HL-60/S4 treated with phorbol 12-myristate 13-acetate at 8.2 ng/mL for 4 days and 3 days (cell line): ENCODE data around the gene DNAH3.
"Not testable (repeated sequence)": the region's sequence is repeated elsewhere in the genome, so short reads cannot be mapped to it uniquely, and the experiment has no call there.

Experiments
- in situ Hi-C: fragments of 300-500 bp; cut with MboI; formaldehyde crosslinking; loops from 2 replicates; pipeline ENCODE4 v1.15.0; 2022; ENCODE audit warnings: low sequenced_read_pairs

Gene DNAH3

GRCh38 chr16:21130811-21131210 lies 19.8 kb downstream of the DNAH3 start:
- in situ Hi-C loops, result no loop called here

GRCh38 chr16:21128991-21129390 lies 21.7 kb downstream of the DNAH3 start:
- in situ Hi-C loops, result no loop called here

GRCh38 chr16:21126518-21126917 lies 24.1 kb downstream of the DNAH3 start:
- in situ Hi-C loops, result no loop called here

- in situ Hi-C loops, result no loop called here
These were observed 25.5 kb downstream of the DNAH3 start for GRCh38 chr16:21125191-21125590.

DNA sequence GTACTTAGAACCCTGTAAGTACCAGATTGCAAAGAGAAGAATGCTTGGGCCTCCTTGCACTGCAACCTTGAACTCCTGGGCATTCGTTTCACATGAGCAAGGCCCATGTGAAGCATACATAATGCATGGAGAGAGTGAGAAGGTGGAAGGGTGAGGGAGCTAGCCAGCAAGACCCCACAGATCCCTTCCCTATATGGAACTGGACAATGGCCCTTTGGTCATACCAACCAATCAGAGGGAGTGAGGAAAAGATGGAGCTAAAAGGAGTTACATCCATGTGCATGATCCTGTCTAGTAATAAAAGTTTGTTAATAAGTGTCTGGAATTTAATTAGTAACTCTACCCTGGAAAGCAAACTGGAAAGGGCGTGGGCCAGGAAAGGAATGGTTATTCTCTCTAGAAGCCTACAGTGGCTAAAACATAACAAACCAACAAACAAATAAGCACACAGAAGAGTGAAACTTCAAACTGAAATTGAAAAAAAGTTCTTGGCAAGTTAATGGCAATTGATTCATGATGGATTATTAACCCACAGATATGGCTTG lies 29.6 kb downstream of the DNAH3 start:
- in situ Hi-C loops, result no loop called here

DNA sequence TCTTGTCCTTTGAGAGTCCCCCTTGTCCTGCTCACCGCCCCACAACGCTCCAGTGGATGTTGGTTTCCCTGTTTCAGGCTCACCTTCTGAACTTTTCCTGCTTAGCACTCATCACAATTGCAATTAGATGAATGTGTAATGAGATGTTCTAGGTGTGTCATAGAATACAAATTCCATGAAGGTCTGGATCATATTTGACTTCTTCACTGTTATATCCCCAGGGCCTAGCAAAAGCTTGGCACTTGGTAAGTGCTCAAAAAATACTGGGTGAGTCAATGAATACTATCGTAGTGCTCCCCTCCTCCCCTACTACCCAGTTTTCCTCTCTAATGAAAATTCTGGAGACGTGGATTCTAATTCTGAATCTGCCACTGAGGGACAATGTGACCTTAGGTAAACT lies 33.1 kb downstream of the DNAH3 start:
- in situ Hi-C loops, result no loop called here

GRCh38 chr16:21116148-21116693 lies 34.4 kb downstream of the DNAH3 start:
- in situ Hi-C loops, result no loop called here

DNA sequence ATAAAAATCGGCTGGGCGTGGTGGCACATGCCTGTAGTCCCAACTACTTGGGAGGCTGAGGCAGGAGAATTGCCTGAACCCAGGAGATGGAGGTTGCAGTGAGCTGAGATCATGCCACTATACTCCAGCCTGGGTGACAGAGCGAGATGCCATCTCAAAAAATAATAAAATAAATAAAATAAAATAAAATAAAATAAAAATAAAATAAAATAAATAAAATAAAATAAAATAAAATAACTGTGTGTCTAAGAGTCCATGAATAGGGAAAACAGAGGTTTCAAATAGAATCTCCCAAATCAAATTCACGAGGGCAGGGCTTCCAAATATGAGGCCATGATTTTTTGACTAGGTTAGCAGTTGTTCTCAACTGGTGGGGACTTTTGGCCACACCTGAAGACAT lies 35.1 kb downstream of the DNAH3 start:
- in situ Hi-C loops, result not testable (repeated sequence)

- in situ Hi-C loops, result no loop called here
These were observed 46.4 kb downstream of the DNAH3 start for GRCh38 chr16:21103941-21104860.

DNA sequence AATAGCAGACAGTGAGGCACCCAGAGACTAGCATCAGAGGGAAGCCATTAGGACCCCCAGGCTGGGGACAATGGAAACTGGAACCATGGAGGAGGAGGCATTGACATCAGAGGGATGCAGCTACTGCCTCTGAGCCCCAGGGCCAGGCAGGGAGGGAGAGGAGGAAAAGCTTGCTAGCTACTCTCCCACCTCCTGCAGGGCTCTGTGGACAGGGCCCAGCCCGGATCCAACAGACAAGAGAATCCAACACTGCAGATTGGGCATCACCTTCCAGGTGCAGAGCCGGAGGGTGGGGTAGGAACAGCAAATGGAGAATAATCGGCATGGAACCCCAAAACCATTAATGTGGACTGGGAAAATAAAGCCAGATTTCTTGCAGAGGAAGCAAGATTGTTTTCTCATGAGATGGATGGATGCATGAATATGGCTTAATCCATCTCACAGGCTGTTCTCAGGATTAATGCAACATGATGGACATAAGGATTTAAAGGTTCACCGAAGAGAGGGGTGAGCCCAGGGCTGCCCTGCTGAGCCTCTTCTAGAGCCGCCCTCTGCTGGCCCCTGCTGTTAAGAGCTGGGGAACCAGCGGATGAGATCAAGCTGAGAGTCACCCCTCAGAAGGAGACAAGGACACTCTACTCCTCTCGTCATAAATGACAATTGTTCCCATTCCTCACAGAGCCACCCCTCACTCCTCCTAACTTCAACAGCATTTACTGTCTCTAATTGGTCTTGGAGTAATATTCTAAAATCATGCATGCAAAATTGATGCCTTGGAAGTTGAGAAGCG lies 48.8 kb downstream of the DNAH3 start:
- in situ Hi-C loops, result no loop called here

GRCh38 chr16:21100447-21100846 lies 50.2 kb downstream of the DNAH3 start:
- in situ Hi-C loops, result no loop called here

- in situ Hi-C loops, result no loop called here
These were observed 53.5 kb downstream of the DNAH3 start for GRCh38 chr16:21097151-21097550.

DNA sequence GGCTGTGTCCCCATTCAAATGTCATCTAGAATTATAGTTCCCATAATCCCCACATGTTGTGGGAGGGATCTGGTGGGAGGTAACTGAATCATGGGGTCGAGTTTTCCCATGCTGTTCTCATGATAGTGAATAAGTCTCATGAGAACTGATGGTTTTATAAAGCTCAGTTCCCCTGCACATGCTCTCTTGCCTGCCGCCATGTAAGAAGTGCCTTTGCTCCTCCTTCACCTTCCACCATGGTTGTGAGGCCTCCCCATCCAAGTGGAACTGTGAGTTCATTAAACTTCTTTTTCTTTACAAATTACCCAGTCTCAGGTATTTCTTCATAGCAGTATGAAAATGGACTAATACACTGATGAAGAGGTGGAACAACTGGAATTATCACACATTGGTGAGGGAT lies 55.9 kb downstream of the DNAH3 start:
- in situ Hi-C loops, result not testable (repeated sequence)

DNA sequence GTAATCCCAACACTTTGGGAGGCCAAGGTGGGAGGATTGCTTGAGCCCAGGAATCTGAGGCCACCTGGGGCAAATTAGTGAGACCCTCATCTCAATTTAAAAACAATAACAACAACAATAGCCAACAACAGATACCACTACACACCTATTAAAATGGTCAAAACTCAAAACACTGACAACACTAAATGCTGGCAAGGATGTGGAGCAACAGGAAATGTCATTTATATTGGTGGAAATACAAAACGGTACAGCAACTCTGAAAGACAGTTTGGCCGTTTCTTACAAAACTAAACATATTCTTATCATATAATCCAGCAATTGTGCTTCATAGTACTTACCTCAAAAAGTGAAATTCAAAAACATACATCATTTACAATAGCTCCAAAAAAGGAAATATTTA lies 57.7 kb downstream of the DNAH3 start:
- in situ Hi-C loops, result no loop called here

GRCh38 chr16:21088646-21089538 lies 61.8 kb downstream of the DNAH3 start:
- in situ Hi-C loops, result loop anchor here (10.0 kb wide), 1 partner anchor 234 kb away; no protein-coding TSS in a partner anchor

GRCh38 chr16:21088143-21088542 lies 62.5 kb downstream of the DNAH3 start:
- in situ Hi-C loops, result loop anchor here (10.0 kb wide), 1 partner anchor 233 kb away; no protein-coding TSS in a partner anchor

GRCh38 chr16:21084631-21085225 lies 65.9 kb downstream of the DNAH3 start:
- in situ Hi-C loops, result loop anchor here (10.0 kb wide), 1 partner anchor 230 kb away; no protein-coding TSS in a partner anchor

DNA sequence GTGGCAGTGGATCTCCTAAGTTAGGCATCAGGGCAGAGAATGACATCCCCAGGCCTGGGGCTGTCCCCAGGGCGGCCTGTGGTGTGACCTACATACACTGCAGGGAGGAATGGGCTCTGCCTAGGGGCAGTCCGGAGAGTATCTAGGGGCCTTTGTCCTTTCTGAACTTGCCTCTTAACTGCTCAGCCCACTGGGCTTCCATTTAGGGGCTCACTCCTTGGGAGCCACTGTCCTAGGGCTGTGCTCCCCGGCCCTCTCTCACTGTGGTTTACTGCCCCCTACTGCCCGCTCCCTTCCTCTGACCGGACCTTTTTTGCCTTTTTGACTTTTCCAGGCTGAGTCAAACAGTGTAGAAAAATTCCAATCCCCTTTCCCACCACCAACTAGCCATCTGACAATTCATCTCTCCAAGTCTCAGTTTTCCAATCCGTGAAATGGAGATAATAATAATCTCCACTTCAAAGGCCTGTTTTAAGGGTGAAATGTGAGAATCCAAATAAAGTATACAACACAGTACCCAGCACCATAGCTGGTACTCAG lies 66.8 kb downstream of the DNAH3 start:
- in situ Hi-C loops, result loop anchor here (10.0 kb wide), 1 partner anchor 229 kb away; no protein-coding TSS in a partner anchor

DNA sequence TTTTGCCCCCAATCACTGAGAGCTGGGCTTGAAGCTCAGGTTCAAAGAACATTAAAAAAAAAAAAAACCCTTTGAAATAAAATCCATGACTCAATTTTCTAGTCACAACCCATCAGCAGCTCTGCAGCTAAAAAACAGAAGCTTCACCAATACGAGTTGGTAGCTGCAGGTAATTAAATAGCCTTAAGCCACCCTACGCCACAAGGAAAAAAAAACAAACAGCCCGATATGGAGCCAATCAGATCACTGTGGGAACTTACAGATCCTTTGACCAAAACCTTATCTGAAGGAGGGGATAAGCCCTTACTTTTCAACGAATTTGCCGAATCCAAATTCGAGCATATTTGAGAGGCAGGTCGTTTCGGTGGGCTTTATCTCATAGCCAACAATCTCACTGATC lies 69.3 kb downstream of the DNAH3 start:
- in situ Hi-C loops, result loop anchor here (10.0 kb wide), 1 partner anchor 227 kb away; no protein-coding TSS in a partner anchor
